WTC11 (cell line): ENCODE data around the gene PPIG.

Experiments
- EMX1 ChIP-seq: fragments of 250-450 bp; sonication (Bioruptor Pico); IDR thresholded peaks from 2 replicates; pipeline ENCODE4 v1.8.0; 2021; ENCODE audit warnings: mild to moderate bottlenecking
- ESRRA ChIP-seq: sonication (generic); formaldehyde crosslinking; IDR thresholded peaks from 2 replicates; pipeline ENCODE4 v1.8.1; 2022; ENCODE audit warnings: mild to moderate bottlenecking, missing genetic modification reagents, borderline replicate concordance
- RELA ChIP-seq: sonication (generic); formaldehyde crosslinking; IDR thresholded peaks from 2 replicates; pipeline ENCODE4 v1.8.1; 2022; ENCODE audit warnings: missing genetic modification reagents, mild to moderate bottlenecking, borderline replicate concordance
- SP1 ChIP-seq: sonication (generic); formaldehyde crosslinking; conservative IDR thresholded peaks from 2 replicates; pipeline ENCODE4 v1.8.1; 2022; ENCODE audit warnings: missing genetic modification reagents
- ZNF416 ChIP-seq: fragments of 250-450 bp; sonication (Bioruptor Pico); IDR thresholded peaks from 2 replicates; pipeline ENCODE4 v1.9.0; 2021; ENCODE audit warnings: mild to moderate bottlenecking, inconsistent platforms
- TF ChIP-seq, protein P1 (sequence below): fragments of 200-600 bp; IDR thresholded peaks from 2 replicates; pipeline ENCODE4 v1.8.0; 2022; ENCODE audit warnings: antibody characterized with exemption
- TF ChIP-seq, protein P2 (sequence below): sonication (generic); formaldehyde crosslinking; IDR thresholded peaks from 2 replicates; pipeline ENCODE4 v1.8.0; 2022; ENCODE audit warnings: mild to moderate bottlenecking, missing genetic modification reagents
- TF ChIP-seq, protein P3 (sequence below): sonication (generic); formaldehyde crosslinking; IDR thresholded peaks from 2 replicates; pipeline ENCODE4 v1.8.1; 2022; ENCODE audit warnings: low read depth, missing genetic modification reagents, borderline replicate concordance
- TF ChIP-seq, protein P4 (sequence below): sonication (generic); formaldehyde crosslinking; IDR thresholded peaks from 2 replicates; pipeline ENCODE4 v1.8.0; 2022; ENCODE audit warnings: mild to moderate bottlenecking, missing genetic modification reagents

GRCh38 chr2:169569948-169570347, 14.2 kb upstream of the PPIG start:
- TF ChIP-seq, protein P1, sequence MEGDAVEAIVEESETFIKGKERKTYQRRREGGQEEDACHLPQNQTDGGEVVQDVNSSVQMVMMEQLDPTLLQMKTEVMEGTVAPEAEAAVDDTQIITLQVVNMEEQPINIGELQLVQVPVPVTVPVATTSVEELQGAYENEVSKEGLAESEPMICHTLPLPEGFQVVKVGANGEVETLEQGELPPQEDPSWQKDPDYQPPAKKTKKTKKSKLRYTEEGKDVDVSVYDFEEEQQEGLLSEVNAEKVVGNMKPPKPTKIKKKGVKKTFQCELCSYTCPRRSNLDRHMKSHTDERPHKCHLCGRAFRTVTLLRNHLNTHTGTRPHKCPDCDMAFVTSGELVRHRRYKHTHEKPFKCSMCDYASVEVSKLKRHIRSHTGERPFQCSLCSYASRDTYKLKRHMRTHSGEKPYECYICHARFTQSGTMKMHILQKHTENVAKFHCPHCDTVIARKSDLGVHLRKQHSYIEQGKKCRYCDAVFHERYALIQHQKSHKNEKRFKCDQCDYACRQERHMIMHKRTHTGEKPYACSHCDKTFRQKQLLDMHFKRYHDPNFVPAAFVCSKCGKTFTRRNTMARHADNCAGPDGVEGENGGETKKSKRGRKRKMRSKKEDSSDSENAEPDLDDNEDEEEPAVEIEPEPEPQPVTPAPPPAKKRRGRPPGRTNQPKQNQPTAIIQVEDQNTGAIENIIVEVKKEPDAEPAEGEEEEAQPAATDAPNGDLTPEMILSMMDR, result no peak
- TF ChIP-seq, protein P2, sequence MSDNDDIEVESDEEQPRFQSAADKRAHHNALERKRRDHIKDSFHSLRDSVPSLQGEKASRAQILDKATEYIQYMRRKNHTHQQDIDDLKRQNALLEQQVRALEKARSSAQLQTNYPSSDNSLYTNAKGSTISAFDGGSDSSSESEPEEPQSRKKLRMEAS (CRISPR knock-in tag), result no peak
- TF ChIP-seq, protein P3, sequence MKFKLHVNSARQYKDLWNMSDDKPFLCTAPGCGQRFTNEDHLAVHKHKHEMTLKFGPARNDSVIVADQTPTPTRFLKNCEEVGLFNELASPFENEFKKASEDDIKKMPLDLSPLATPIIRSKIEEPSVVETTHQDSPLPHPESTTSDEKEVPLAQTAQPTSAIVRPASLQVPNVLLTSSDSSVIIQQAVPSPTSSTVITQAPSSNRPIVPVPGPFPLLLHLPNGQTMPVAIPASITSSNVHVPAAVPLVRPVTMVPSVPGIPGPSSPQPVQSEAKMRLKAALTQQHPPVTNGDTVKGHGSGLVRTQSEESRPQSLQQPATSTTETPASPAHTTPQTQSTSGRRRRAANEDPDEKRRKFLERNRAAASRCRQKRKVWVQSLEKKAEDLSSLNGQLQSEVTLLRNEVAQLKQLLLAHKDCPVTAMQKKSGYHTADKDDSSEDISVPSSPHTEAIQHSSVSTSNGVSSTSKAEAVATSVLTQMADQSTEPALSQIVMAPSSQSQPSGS (CRISPR knock-in tag), result no peak
- TF ChIP-seq SP1 (no peak), EMX1 (CRISPR knock-in tag) (no peak), ZNF416 (CRISPR knock-in tag) (no peak), ESRRA (CRISPR knock-in tag) (no peak), RELA (no peak)
- TF ChIP-seq, protein P4, sequence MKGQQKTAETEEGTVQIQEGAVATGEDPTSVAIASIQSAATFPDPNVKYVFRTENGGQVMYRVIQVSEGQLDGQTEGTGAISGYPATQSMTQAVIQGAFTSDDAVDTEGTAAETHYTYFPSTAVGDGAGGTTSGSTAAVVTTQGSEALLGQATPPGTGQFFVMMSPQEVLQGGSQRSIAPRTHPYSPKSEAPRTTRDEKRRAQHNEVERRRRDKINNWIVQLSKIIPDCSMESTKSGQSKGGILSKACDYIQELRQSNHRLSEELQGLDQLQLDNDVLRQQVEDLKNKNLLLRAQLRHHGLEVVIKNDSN (CRISPR knock-in tag), result no peak
